ENCODE data around the gene TMC1. TPM values are rescaled to one million over a fixed set of nuclear protein-coding genes. Genes with fewer than 3 reads are reported as not detected.

TMC1 gene
- total and polyA plus RNA-seq, 2 of the 13 experiments (the other 11 are each of a cell fraction or from before 2014, with no cell fraction given): 0.02 to 0.03 TPM

DNA sequence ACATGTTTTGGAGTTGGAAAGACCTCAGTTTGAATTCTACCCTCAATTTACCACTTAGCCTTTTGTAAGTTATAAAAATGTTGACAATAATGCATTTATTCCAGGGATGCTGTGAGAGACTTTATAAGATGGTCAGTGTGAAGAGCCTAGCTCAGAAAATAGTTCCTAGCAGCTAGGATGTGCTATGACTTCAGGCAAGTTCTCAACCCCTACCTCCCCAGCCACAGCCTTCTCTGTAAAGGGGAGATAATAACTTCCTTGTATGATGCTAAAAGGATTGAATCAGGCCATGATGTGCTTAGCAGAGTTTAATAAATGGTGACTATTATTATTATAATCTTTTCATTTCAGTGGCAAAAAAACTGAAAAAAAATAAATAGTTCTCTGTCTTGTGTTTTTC, 353.8 kb downstream of the TMC1 start:
- Histone ChIP-seq H3K27ac (ENCODE audit: extremely low read length, insufficient read depth, low read length) (no peak overlapping the region), H3K9ac (ENCODE audit: insufficient read depth, low read depth, low read length) (no peak overlapping the region), H3K4me3 (replicated peaks in 1 of 3; ENCODE audit: insufficient read depth in 1 of 3, low read depth in 2 of 3, low read length in 3 of 3) (no peak overlapping the region), H3K79me2 (ENCODE audit: insufficient read depth, low read length) (no peaks in the 10 kb centered on the region), H4K20me1 (ENCODE audit: insufficient read depth, low read length) (no peaks in the 10 kb centered on the region), H3K4me1 (ENCODE audit: insufficient read depth, low read length) (peaks cover 29% of the 10 kb centered on the region), H3K36me3 (replicated peaks in 1 of 2; ENCODE audit: control insufficient read depth in 1 of 2, insufficient read depth in 2 of 2, low read length in 2 of 2) (no peaks in the 10 kb centered on the region), H3K4me2 (ENCODE audit: low read depth, low read length) (no peak overlapping the region), H2AFZ (ENCODE audit: low read length) (no peak overlapping the region), H3K27me3 (ENCODE audit: control insufficient read depth in 1 of 2, insufficient read depth in 2 of 2, low read length in 2 of 2) (no peaks in the 10 kb centered on the region), H3K9me3 (ENCODE audit: low read length) (no peaks in the 10 kb centered on the region)
- no peak for FAIRE-seq
- no TSS peak for BruUV-seq (replicated peaks)
- in situ Hi-C loops (cut with HindIII; ENCODE audit: extremely low pct_ligation_motif_present, low pct_unique_long_range_greater_than_20kb) (no loop called here), intact Hi-C loops (cut with micrococcal nuclease; ENCODE audit: unreplicated experiment) (no loop called here)
- POLR2A ChIA-PET: no interaction called here
- CTCF ChIA-PET (ENCODE audit: low intra/inter-chr PET ratio, low total read pairs): no interaction called here
- DNase-seq (ENCODE audit: low spot score): no peak
- ATAC-seq: no peak
- no peak for TF ChIP-seq MLX (CRISPR knock-in tag; IDR thresholded peaks at IDR 0.05)
- no peak for TF ChIP-seq DPF2 (CRISPR knock-in tag; IDR thresholded peaks at IDR 0.05; ENCODE audit: borderline replicate concordance, low read depth)
- no peak for TF ChIP-seq ZNF318 (CRISPR knock-in tag; IDR thresholded peaks at IDR 0.05)
- TF ChIP-seq ZNF510 (CRISPR knock-in tag; IDR thresholded peaks at IDR 0.05; ENCODE audit: low read depth): no peak
- TF ChIP-seq, protein P1, sequence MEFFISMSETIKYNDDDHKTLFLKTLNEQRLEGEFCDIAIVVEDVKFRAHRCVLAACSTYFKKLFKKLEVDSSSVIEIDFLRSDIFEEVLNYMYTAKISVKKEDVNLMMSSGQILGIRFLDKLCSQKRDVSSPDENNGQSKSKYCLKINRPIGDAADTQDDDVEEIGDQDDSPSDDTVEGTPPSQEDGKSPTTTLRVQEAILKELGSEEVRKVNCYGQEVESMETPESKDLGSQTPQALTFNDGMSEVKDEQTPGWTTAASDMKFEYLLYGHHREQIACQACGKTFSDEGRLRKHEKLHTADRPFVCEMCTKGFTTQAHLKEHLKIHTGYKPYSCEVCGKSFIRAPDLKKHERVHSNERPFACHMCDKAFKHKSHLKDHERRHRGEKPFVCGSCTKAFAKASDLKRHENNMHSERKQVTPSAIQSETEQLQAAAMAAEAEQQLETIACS (CRISPR knock-in tag; IDR thresholded peaks at IDR 0.05): no peak
- TF ChIP-seq ZBTB21 (CRISPR knock-in tag; IDR thresholded peaks at IDR 0.05): no peak
- TF ChIP-seq SNAI1 (CRISPR knock-in tag; IDR thresholded peaks at IDR 0.05; ENCODE audit: borderline replicate concordance): no peak
- TF ChIP-seq, protein P2, sequence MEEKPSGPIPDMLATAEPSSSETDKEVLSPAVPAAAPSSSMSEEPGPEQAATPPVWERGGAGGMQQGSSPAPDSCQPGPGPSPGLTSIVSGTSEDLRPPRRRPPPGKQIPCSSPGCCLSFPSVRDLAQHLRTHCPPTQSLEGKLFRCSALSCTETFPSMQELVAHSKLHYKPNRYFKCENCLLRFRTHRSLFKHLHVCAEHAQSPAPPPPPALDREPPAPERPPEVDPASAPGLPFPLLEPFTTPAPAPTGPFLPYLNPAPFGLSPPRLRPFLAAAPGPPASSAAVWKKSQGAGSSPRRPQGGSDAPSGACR (CRISPR knock-in tag; IDR thresholded peaks at IDR 0.05): no peak

Data from HepG2 (cell line).